Stimulated activated CD8-positive, alpha-beta memory T cell treated with anti-CD3 and anti-CD28 coated beads, Interleukin-4, amount 100 ng/mL, for 1 hour (primary cell): ENCODE measurements around the gene ATG9B.

Experiments used
- DNase-seq, 2 donors: peaks; one replicate each; pipeline ENCODE4 v3.0.0-alpha.2; 2020; ENCODE audit warnings: low read depth in 2 of 2, low spot score in 1 of 2

Gene ATG9B

DNA sequence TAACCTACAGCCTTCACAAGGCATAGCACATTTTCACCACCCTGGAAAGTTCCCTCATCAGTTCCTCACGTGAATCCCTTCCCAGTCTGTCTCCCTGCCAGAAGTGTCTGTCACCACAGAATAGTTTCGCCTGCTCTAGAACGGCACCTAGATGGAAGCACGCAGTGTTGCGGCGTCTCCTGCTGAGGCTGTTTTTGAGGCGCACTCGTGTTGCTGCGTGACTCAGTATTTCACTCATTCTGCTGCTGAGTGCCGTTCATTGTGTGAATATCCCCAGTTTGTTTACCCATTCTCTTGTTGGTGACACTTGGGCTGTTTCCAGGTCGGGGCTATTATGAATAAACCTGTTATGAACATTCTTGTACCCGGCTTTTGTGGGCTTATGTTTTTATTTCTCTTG, 20.7 kb downstream of the ATG9B start:
- DNase-seq, result no peak

DNA sequence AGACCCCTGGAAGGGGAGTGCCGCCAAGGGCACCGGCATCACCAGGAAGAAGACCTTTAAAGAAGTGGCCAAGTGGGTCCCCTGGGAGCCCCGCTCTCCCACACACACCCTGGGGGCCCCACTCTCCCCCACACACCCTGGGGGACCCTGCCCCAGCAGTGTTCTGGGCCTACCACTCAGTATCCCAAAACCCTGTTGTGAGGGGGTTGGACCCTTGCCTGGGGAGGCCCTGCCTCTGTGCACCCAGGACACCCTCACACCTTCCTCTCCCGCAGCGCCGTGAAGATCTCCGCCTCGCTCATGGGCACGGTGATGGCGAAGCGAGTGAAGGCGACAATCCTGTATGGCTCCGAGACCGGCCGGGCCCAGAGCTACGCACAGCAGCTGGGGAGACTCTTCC, 22.7 kb downstream of the ATG9B start:
- DNase-seq, result no peak

DNA sequence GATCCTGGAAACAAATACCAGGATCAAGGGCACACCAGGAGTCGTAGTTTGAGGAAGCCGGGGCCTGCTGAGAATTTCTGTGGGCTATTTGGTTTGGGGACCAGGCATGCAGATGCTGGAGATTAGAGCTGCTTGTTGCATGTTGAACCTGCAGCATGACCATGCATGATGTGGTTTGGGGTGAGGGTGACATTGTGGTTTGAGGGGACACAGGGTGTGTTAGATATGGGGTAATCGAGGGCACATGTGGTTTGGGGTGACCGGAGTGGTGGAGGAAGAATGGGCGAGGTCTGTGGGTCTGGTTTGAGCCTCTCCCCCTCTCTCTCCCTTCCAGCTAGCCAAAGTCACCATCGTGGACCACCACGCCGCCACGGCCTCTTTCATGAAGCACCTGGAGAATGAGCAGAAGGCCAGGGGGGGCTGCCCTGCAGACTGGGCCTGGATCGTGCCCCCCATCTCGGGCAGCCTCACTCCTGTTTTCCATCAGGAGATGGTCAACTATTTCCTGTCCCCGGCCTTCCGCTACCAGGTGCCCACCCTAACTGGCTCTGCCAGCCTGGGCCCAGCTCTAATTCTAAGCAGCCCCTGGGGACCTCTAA, 23.3 kb downstream of the ATG9B start:
- no peak for DNase-seq

DNA sequence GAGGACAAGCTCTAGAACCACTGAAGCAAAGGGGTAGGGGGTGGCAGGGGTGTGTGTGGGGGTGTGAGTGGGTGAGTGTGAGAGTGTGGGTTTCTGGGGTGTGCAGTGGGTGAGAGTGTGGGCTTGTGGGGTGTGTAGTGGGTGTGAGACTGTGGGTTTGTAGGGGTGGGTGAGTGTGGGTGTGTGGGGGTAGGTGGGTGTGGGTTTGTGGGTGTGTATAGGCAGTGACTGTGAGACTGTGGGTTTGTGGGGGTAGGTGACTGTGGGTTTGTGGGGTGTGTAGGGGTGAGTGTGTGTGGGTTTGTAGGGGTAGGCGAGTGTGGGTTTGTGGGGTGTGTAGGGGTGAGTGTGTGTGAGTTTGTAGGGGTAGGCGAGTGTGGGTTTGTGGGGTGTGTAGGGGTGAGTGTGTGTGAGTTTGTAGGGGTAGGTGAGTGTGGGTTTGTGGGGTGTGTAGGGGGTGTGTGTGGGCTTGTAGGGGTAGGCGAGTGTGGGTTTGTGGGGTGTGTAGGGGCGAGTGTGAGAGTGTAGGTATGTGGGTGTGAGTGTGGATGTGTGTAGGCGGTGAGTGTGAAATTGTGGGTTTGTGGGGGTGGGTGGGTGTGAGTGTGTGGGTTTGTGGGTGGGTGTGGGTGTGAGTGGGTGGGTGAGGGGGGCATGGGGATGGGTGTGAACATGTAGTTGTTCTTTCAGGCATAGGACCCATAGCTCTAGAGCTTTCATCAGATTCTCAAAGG, 24.6 kb downstream of the ATG9B start:
- no peak for DNase-seq

DNA sequence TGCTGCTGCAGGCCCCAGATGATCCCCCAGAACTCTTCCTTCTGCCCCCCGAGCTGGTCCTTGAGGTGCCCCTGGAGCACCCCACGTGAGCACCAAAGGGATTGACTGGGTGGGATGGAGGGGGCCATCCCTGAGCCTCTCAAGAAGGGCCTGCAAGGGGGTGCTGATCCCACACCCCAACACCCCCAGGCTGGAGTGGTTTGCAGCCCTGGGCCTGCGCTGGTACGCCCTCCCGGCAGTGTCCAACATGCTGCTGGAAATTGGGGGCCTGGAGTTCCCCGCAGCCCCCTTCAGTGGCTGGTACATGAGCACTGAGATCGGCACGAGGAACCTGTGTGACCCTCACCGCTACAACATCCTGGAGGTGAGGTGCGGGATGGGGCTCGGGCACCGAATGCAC, 25.3 kb downstream of the ATG9B start:
- no peak for DNase-seq

DNA sequence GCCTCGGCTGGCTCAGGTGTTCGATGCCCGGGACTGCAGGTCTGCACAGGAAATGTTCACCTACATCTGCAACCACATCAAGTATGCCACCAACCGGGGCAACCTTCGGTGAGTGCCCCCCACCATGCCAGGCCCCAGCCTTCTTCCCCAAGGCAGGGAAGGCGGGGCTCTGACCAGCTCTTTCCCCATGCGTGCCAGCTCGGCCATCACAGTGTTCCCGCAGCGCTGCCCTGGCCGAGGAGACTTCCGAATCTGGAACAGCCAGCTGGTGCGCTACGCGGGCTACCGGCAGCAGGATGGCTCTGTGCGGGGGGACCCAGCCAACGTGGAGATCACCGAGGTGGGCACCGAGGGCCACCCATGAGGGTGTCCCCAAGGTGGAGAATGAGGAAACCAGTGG, 26.0 kb downstream of the ATG9B start:
- no peak for DNase-seq

DNA sequence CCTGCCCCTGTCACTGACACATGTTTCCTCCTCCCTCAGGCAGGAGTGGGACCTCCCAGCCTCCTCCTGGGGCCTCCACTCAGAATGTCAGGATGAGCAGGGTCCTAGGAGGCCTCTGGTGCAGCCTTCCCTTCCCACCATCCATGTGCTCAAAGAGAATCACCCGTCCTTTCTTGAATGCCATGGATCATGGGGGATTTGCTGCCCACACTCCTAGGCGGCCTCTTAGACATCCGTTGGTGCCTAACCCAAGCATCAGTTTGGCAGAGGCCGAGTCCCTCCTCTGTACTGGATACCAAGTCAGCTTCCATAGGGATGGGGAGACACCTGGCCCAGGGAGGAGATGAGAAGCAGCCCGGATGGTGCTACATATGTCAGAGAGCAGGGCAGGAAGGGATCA, 26.5 kb downstream of the ATG9B start:
- no peak for DNase-seq

DNA sequence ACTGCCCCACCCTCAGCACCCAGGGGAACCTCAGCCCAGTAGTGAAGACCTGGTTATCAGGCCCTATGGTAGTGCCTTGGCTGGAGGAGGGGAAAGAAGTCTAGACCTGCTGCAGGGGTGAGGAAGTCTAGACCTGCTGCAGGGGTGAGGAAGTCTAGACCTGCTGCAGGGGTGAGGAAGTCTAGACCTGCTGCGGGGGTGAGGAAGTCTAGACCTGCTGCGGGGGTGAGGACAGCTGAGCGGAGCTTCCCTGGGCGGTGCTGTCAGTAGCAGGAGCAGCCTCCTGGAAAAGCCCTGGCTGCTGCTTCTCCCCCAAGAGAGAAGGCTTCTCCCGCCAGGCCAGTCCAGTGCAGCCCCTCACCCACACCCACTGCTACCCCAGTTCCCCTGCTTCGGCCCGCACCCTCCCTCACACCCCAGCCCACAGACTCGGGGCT, 27.2 kb downstream of the ATG9B start:
- DNase-seq, result no peak

DNA sequence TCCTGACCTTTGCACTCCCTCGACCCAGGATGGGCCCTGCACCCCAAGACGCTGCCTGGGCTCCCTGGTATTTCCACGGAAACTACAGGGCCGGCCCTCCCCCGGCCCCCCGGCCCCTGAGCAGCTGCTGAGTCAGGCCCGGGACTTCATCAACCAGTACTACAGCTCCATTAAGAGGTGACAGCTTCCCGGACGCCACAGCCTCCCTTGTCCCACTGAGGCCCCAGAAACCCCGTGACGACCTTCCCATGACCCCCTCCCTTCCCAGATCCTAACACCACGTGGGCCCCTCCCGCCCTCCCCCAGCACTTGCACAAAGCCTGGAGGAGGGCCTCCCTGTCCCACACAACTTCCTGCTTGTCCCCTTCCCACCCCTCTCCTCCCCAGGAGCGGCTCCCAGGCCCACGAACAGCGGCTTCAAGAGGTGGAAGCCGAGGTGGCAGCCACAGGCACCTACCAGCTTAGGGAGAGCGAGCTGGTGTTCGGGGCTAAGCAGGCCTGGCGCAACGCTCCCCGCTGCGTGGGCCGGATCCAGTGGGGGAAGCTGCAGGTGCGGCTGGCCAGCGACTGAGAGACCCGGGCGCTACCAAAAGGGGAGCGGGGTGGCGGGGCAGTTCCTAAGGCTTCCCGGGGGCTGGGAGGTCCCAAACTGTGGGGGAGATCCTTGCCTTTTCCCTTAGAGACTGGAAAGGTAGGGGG, 27.8 kb downstream of the ATG9B start:
- no peak for DNase-seq

DNA sequence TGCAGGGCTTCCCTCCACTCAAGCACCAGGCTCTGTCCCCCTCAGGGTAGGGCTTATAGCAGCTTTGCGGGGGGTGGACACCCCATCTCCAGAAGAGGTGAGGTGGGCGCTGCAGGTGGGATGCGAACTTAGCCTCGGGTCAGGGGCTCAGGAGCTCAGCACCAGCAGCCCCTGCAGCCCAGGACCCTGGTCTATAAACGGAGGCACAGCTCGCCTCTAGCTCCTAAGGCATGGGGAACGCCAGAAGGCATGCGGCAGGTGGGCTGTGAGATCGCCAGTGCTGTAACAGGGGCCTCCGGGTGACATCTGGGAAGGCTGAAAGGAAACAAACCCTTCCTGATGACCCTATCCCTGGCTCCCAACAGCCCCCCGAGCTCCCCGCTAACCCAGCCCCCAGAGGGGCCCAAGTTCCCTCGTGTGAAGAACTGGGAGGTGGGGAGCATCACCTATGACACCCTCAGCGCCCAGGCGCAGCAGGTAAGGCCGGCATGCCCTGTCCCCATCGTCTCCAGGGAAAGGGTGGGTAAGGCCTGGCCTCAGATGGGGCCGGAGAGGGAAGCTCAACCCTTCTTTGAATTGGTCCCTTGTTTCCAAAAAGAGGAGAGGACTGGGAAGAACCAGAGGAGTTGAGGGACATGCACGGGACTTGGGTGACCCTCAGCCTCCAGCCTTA, 29.3 kb downstream of the ATG9B start:
- DNase-seq, result no peak

DNA sequence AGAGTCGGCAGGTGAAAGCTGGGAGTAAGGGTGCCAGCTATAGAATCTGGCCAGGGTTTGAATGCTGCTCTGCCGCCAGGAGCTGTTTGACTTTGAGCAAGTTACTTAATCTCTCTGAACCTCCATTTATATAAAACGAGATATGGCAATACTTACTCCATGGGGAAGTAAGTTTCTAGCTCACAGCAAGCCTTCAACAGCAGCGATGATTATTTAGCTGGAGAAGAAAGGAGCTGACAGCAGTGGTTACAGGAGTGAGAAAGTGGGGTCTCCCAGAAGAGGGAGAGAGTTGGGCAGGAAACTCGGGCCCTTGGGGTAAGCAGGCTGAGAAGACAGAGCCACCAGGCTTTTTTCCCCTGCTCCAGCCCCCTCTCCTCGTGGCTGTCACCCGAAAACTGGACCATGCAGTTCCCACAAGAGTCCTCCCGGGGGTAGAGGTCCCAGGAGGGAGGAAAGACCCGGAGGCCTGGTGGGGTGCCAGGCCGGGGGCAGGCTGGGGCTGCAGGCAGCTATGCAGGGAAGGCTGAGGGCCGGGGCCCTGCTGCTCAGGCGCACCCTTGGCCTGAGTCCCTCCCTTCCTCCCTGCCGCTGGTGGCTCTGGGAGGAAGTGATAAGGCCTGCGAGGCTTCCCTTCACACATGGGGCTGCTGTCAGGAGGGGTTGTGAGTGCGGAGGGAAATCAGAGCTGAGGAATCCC, 30.0 kb downstream of the ATG9B start:
- no peak for DNase-seq

DNA sequence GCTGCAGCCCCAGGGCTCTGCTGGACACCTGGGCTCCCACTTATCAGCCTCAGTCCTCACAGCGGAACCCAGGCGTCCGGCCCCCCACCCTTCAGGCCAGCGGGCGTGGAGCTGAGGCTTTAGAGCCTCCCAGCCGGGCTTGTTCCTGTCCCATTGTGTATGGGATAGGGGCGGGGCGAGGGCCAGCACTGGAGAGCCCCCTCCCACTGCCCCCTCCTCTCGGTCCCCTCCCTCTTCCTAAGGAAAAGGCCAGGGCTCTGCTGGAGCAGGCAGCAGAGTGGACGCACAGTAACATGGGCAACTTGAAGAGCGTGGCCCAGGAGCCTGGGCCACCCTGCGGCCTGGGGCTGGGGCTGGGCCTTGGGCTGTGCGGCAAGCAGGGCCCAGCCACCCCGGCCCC, 30.8 kb downstream of the ATG9B start:
- DNase-seq, result no peak

DNA sequence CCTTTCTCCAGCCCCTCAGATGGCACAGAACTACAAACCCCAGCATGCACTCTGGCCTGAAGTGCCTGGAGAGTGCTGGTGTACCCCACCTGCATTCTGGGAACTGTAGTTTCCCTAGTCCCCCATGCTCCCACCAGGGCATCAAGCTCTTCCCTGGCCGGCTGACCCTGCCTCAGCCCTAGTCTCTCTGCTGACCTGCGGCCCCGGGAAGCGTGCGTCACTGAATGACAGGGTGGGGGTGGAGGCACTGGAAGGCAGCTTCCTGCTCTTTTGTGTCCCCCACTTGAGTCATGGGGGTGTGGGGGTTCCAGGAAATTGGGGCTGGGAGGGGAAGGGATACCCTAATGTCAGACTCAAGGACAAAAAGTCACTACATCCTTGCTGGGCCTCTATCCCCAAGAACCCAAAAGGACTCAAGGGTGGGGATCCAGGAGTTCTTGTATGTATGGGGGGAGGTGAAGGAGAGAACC, 31.4 kb downstream of the ATG9B start:
- DNase-seq, result no peak

DNA sequence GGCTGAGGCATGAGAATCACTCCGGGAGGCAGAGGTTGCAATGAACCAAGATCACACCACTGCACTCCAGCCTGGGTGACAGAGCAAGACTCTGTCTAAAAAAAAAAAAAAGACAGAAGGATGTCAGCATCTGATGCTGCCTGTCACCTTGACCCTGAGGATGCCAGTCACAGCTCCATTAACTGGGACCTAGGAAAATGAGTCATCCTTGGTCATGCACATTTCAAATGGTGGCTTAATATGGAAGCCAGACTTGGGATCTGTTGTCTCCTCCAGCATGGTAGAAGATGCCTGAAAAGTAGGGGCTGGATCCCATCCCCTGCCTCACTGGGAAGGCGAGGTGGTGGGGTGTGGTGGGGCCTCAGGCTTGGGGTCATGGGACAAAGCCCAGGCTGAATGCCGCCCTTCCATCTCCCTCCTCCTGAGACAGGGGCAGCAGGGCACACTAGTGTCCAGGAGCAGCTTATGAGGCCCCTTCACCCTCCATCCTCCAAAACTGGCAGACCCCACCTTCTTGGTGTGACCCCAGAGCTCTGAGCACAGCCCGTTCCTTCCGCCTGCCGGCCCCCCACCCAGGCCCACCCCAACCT, 32.1 kb downstream of the ATG9B start:
- no peak for DNase-seq

DNA sequence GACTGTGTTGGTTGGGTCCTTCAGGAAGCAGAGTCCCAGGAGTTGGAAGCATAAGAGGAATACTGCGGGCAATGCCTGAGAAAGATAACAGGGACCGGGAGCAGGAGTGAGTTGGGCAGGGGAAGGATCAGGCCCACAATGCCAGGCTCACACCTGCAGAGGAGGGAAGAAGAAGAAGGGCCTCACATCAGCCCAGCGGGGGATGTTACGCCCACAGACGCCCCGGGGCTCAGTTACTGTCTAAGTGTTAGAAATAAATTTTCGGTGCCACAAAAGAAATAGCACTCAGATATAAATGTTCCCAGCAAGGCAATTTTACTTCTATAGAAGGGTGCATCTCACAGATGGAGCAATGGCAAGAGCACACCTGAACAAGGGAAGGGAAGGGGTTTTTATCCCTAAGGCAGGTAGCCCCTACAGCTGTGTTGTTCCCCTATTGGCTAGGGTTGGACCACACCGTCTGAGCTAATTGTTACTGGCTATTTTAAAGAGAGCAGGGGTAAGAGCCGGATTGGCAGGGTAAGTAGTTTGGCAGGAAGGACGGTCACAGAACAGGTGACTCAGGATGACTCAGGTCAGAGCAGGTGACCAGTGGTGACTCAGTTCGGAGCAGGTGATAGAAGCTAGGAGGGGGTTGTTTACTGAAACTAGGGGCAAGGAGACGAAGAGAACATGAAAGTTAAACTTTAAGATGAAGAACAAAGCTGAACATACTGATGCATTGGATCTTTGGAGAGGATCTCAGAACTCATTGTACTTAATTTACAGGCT, 33.7 kb downstream of the ATG9B start, which contains the start of gene NOS3:
NOS3 (plus strand) TSS at position 602 of the 771 bp plus-strand sequence. CDS start 2,787 bp downstream, outside the sequence.
- no peak for DNase-seq

DNA sequence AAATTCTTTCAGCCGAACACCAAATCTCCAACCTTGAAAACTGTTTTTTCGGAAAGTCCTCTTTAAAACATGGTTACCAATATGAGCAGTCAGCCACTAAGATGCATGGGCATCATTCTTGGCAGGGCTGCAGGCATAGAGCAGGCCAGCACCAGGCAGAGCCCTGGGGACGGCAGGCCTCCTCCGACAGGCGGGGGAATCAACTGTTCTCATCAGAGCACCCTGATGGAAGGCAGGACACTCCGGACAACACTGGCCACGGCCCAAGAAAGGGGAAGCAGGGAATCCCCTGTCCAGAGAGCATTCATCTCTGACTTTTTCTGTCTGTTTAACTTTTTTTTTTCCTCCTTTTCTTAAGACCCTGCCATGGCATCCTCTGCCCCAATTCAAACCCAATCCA, 34.8 kb downstream of the ATG9B start:
- DNase-seq, result no peak

DNA sequence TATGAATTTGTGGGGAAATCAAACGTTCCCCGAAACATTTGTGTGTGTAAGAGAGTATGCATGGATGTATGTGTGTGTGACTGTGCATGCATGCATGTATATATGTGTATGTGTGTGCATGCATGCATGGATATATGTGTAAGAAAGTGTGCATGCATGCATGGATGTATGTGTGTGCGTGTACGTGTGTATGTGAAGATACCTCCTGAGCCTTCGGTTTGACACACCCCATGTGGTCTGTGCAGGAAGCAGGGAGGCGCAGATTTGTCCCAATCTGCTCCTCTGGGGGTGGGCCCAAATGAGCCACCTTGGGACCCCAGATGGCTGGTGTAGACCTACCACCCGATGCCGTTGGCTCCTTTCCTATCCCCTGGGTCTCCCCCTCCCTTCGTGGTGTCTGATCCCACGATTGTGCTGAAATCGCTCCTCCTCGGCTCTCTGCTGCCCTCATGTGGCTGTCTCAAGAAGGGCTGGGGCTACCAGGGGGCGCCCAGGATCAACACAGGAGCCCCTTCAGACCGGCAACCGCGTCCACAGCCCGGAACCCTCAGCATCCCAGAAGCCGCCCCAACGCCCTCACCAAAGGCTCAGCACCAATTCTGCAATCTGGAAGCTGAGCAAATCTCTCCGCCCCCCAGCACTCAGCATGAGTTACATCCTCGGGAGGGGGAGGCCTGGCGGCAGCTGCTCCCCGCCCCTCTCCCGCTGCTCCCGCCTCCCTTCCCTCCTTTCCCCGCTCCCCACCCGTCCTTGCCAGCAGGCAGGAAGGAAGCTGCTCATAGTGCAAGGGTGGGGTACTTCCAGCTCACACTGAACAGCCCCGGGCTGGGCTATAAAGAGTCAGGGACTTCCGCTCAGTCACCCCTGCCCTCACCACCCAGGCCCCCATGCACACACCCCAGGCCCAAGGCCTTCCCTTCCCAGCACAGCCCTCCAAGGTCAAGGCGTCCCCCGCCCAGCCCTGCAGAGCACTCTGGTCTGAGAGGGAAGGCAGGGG, 35.8 kb downstream of the ATG9B start:
- DNase-seq, result peak in 1 of 2 donors; percentile 40

DNA sequence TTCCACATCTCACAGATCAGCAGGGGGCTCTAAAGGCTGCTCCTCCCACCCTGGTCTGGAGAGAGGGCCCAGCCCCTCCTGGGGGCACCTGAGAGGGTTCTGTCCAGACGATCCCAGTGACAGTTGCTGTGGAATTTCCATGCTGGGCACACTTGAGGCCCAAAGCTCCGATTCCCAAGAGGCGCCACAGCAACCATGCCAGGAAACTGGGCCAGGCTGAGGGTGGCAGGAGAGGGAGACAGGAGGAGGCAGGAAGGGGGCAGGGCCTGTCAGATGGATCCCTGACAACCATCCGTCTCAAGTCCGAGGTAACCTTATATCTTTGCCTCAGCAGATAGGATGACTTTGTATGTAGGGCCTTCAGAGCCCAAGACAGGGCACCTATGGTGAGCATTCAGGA, 37.7 kb downstream of the ATG9B start:
- no peak for DNase-seq

DNA sequence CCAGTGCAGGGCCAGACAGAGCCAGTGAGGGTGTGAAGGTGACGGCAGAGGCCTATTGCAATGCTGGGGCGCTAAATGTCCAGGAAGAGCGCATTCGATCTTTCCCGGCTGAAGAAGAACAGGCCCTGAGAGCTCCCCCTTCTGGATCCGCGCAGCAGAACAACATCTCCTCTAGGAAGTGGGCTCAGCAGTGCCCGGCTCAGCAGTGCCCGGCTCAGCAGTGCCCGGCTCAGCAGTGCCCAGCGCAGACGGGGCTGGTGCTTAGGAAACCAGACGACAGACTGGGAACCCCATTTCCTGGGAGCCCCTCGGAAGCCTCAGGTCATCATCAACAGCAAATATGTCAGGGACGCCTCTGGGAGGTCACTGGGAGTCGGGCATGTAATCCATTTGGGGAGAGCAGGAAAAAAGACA, 38.2 kb downstream of the ATG9B start:
- DNase-seq, result no peak
